Ovary (tissue), 3 donors: ENCODE data around the gene B4GALT3.

Source experiments
- CTCF ChIP-seq, 3 donors: fragments of 450-650 bp in 2 of 3; fragments of 200-600 bp in 1 of 3; IDR thresholded peaks; one replicate each; pipeline versions ENCODE4 v1.5.1 to v1.8.0; 2016 to 2022; ENCODE audit warnings: antibody characterized with exemption in 3 of 3, mild to moderate bottlenecking in 1 of 3
- EP300 ChIP-seq: sonication (generic); formaldehyde crosslinking; IDR thresholded peaks from one replicate; pipeline ENCODE4 v1.6.1; 2017; ENCODE audit warnings: antibody characterized with exemption
- POLR2A ChIP-seq: fragments of 450-650 bp; IDR thresholded peaks from one replicate; pipeline ENCODE4 v1.6.1; 2017; ENCODE audit warnings: antibody characterized with exemption, mild to moderate bottlenecking, moderate library complexity
- donor health status: DM: no; HTN: no; CAD: no.

GRCh38 chr1:161182214-161182613 lies 4.9 kb upstream of the B4GALT3 start:
- TF ChIP-seq CTCF (IDR thresholded peaks at IDR 0.05): no peak
- TF ChIP-seq POLR2A: no peak
- TF ChIP-seq EP300: no peak
